Endothelial cell of umbilical vein (primary cell): Measurements from ENCODE around the gene CMBL.

Experiments used
- EZH2 ChIP-seq: IDR thresholded peaks from 2 replicates; pipeline ENCODE4 v1.6.1; 2012; ENCODE audit warnings: borderline replicate concordance, low read depth, mild to moderate bottlenecking, moderate library complexity, low read length, inconsistent platforms; ENCODE audit not compliant: severe bottlenecking
- JUN ChIP-seq: IDR thresholded peaks from 2 replicates; pipeline ENCODE4 v1.6.1; 2011; ENCODE audit warnings: borderline replicate concordance, low read depth; ENCODE audit not compliant: insufficient read length, insufficient read depth
- MYC ChIP-seq: IDR thresholded peaks from one replicate; pipeline ENCODE4 v1.6.1; 2011; ENCODE audit warnings: mild to moderate bottlenecking, low read depth, low read length
- POLR2A ChIP-seq: IDR thresholded peaks from 2 replicates; pipeline ENCODE4 v1.6.1; 2012; ENCODE audit warnings: low read depth, mild to moderate bottlenecking, control low read depth, low read length
- TF ChIP-seq, protein P1 (sequence below): IDR thresholded peaks from 2 replicates; pipeline ENCODE4 v1.6.1; 2011; ENCODE audit not compliant: insufficient read depth, insufficient read length

- TF ChIP-seq MYC, result no peak
- no peak for TF ChIP-seq JUN
- TF ChIP-seq, protein P1, sequence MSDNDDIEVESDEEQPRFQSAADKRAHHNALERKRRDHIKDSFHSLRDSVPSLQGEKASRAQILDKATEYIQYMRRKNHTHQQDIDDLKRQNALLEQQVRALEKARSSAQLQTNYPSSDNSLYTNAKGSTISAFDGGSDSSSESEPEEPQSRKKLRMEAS, result no peak
- no peak for TF ChIP-seq EZH2
- TF ChIP-seq POLR2A, result no peak
Observed at GRCh38 chr5:10320793-10321192, 13.1 kb upstream of the CMBL start.
